Left ventricle myocardium inferior (tissue), 1 donor: Measurements from ENCODE around the gene SLC38A1. TPM values are rescaled to one million over a fixed set of nuclear protein-coding genes. Genes with fewer than 3 reads are reported as not detected.
"Not testable (repeated sequence)": the region's sequence is repeated elsewhere in the genome, so short reads cannot be mapped to it uniquely, and the experiment has no call there.

Experiments used
- DNase-seq: peaks from one replicate; pipeline ENCODE4 v3.0.0-alpha.2; 2020
- H3K27ac ChIP-seq: fragments of 200-600 bp; replicated peaks from 2 replicates; pipeline ENCODE4 v1.8.0; 2021
- H3K27me3 ChIP-seq: fragments of 200-600 bp; 2 replicates; pipeline ENCODE4 v1.8.0; 2021; ENCODE audit warnings: low read depth
- H3K36me3 ChIP-seq: fragments of 200-600 bp; 2 replicates; pipeline ENCODE4 v1.8.0; 2021
- H3K4me1 ChIP-seq: fragments of 200-600 bp; 2 replicates; pipeline ENCODE4 v1.8.0; 2021
- H3K4me3 ChIP-seq: fragments of 200-600 bp; 2 replicates; pipeline ENCODE4 v1.8.0; 2021; ENCODE audit warnings: mild to moderate bottlenecking, moderate library complexity
- H3K9me3 ChIP-seq: fragments of 200-600 bp; replicated peaks from 2 replicates; pipeline ENCODE4 v1.8.0; 2021
- intact Hi-C: fragments of 100-400 bp; cut with micrococcal nuclease; formaldehyde crosslinking; loops from one replicate; pipeline ENCODE4 v1.11.0; 2022
- total RNA-seq: library from RNA; stranded (reverse); fragmentation: NEBNext Ultra II Directional; extraction: Animal tissue kit (Norgen Biotek cat#: 25700); gene quantifications from one replicate; pipeline ENCODE4 v1.2.1, GENCODE V29; 2021
- TF ChIP-seq, protein P1 (sequence below): fragments of 200-600 bp; IDR thresholded peaks from 2 replicates; pipeline ENCODE4 v1.8.0; 2021; ENCODE audit warnings: antibody characterized with exemption, mild to moderate bottlenecking, borderline replicate concordance
- donor health status: DM: no; HTN: yes; CAD: no; lungs with severe emphysema.

SLC38A1 gene
- total RNA-seq, 1 donor from 2014 or later, result 134 TPM

DNA sequence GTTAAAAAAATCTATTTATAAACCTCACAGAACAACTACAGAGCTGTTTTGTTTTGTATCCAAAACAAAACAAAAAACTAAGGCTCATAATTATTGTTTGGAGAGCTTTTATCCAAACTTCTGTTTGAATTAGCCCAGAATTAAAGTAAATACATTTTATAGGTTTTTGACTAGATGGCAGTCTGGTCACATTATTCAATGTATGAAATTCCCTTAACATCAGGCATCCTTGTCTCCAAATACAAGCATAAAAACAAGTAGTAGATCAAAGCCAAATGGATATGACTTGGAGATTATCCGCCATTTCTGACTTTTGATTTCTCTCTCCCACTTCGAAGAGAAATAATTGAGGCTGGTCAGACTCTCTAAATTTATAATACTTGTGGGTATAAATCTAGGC is 63.5 kb downstream of the SLC38A1 start:
- intact Hi-C loops, result loop anchor here (10.0 kb wide), 1 partner anchor 60 kb away; the partner anchor contains the start of gene SLC38A1
- DNase-seq, result no peak
- Histone ChIP-seq H3K27me3 (no peaks in the 10 kb centered on the region), H3K36me3 (peaks cover 21% of the 10 kb centered on the region), H3K9me3 (no peaks in the 10 kb centered on the region), H3K27ac (peak overlapping the region; percentile 40), H3K4me1 (peaks cover 61% of the 10 kb centered on the region), H3K4me3 (no peak overlapping the region)
- TF ChIP-seq, protein P1, sequence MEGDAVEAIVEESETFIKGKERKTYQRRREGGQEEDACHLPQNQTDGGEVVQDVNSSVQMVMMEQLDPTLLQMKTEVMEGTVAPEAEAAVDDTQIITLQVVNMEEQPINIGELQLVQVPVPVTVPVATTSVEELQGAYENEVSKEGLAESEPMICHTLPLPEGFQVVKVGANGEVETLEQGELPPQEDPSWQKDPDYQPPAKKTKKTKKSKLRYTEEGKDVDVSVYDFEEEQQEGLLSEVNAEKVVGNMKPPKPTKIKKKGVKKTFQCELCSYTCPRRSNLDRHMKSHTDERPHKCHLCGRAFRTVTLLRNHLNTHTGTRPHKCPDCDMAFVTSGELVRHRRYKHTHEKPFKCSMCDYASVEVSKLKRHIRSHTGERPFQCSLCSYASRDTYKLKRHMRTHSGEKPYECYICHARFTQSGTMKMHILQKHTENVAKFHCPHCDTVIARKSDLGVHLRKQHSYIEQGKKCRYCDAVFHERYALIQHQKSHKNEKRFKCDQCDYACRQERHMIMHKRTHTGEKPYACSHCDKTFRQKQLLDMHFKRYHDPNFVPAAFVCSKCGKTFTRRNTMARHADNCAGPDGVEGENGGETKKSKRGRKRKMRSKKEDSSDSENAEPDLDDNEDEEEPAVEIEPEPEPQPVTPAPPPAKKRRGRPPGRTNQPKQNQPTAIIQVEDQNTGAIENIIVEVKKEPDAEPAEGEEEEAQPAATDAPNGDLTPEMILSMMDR, result no peak

DNA sequence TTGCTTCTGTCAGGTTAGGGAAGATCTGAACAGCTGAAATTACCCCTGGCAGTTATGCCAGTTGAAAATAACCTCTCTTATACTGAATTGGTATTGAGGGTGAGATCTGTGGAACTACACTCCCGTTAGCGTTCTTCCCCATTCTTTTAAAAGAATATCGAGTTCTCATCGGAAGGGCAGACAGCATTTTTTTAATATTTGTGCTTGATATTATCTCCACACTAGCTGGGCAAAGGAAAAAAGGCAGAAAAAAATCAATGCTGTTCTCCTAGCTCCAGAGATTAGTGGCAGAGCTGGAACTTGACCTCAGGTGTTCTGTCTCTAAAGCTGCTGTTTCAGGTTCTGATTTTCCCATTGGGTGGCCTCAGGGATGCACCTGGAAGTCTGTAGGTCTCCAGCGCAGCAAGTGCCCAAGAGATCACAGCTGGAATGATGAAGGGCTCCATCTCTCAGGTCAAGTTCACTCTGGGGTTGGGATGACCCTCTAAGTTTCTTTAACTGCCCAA is 67.5 kb downstream of the SLC38A1 start:
- peaks cover 22% of the 10 kb centered on the region for H3K4me1 ChIP-seq
- TF ChIP-seq, protein P1, result no peak
- intact Hi-C loops, result loop anchor here (10.0 kb wide), 1 partner anchor 63 kb away; the partner anchor contains the start of gene SLC38A1
- DNase-seq, result no peak
- H3K27me3 ChIP-seq, result no peaks in the 10 kb centered on the region
- H3K4me3 ChIP-seq, result no peak overlapping the region
- no peaks in the 10 kb centered on the region for H3K9me3 ChIP-seq
- peaks cover 48% of the 10 kb centered on the region for H3K36me3 ChIP-seq
- H3K27ac ChIP-seq, result no peak overlapping the region

DNA sequence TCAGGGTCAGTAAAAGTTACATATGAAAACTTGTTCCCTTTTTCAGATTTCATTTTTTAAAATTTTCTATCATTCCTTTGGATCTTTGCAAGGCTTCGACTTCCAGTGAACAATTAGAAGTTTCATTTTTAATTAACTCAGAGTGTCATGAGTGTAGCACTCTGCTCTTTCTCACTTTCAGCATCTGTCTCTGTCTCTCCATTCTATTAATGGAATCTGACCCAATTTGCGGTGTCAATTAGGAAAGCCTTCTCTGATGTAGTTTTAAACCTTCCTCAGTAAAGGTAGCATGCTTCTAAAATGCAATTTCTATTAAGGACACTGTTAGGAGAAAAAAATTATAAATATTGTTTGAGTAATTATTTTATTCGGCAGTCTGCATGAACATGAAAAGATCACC is 68.3 kb downstream of the SLC38A1 start:
- TF ChIP-seq, protein P1, result no peak
- H3K4me1 ChIP-seq, result peaks cover 14% of the 10 kb centered on the region
- H3K9me3 ChIP-seq, result no peaks in the 10 kb centered on the region
- intact Hi-C loops, result loop anchor here (10.0 kb wide), 1 partner anchor 64 kb away; the partner anchor contains the start of gene SLC38A1
- H3K4me3 ChIP-seq, result no peak overlapping the region
- H3K27me3 ChIP-seq, result no peaks in the 10 kb centered on the region
- H3K36me3 ChIP-seq, result peaks cover 56% of the 10 kb centered on the region
- H3K27ac ChIP-seq, result no peak overlapping the region
- no peak for DNase-seq

DNA sequence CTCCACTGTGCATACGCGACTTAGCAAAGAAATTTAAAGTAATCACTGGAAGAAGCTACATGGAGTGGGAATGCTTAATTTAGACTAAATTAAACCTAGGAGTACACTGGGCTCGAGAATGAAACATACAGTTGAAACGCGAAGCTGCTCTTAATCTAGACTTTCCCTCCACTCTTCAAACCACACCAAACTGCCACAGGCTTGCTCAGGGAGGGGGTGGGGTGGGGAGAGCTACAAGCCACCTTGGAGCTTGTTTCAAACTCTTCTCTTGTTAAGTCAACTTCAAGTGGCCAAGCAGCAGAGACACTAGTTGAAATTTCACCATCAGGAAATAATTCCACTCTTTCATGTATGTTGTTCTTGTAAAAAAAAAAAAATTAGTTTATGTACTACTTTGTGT is 69.9 kb downstream of the SLC38A1 start:
- peaks cover 5% of the 10 kb centered on the region for H3K4me1 ChIP-seq
- H3K4me3 ChIP-seq, result no peak overlapping the region
- no peak for DNase-seq
- TF ChIP-seq, protein P1, result no peak
- H3K36me3 ChIP-seq, result peaks cover 57% of the 10 kb centered on the region
- H3K9me3 ChIP-seq, result no peaks in the 10 kb centered on the region
- no peaks in the 10 kb centered on the region for H3K27me3 ChIP-seq
- H3K27ac ChIP-seq, result no peak overlapping the region
- intact Hi-C loops, result no loop called here

DNA sequence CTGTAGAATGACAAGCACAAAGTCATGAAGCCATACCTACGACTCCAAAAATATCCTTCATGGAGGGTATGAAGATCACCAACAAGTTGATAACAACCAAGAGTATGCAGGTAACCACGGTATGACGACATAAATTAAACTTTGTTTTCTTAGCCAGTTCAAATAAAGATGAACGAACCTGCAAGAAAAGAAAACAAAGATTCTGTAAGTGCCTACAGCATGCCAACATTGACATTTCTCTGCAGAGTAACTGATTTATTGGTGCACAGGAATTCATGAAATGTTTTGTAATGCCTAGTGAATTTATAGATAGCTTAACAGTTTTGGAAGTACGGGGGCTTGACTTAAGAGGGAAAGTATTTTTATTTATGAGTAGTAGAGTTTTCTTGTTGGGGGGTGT is 71.0 kb downstream of the SLC38A1 start:
- Histone ChIP-seq H3K4me1 (peaks cover 5% of the 10 kb centered on the region), H3K36me3 (peaks cover 48% of the 10 kb centered on the region), H3K27me3 (no peaks in the 10 kb centered on the region), H3K4me3 (no peak overlapping the region), H3K9me3 (no peaks in the 10 kb centered on the region), H3K27ac (no peak overlapping the region)
- TF ChIP-seq, protein P1, result no peak
- DNase-seq, result no peak
- intact Hi-C loops, result no loop called here

DNA sequence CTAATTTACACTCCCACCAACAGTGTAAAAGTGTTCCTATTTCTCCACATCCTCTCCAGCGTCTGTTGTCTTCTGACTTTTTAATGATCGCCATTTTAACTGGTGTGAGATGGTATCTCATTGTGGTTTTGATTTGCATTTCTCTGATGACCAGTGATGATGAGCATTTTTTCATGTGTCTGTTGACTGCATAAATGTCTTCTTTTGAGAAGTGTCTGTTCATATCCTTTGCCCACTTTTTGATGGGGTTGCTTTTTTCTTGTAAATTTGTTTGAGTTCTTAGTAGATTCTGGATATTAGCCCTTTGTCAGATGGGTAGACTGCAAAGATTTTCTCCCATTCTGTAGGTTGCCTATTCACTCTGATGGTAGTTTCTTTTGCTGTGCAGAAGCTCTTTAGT is 78.3 kb downstream of the SLC38A1 start:
- H3K36me3 ChIP-seq, H3K27me3 ChIP-seq, H3K9me3 ChIP-seq, H3K4me3 ChIP-seq, intact Hi-C loops, DNase-seq, H3K27ac ChIP-seq: not testable (repeated sequence)
- peaks cover 18% of the 10 kb centered on the region for H3K4me1 ChIP-seq
